GM18519 (cell line): ENCODE measurements around the gene HEXD.
"Not testable (repeated sequence)": the region's sequence is repeated elsewhere in the genome, so short reads cannot be mapped to it uniquely, and the experiment has no call there.

Source experiments
- ATAC-seq: cut with Tn5 transposase; IDR thresholded peaks from one replicate; pipeline ENCODE4 v1.9.1; 2021; ENCODE audit warnings: mild to moderate bottlenecking, moderate library complexity; ENCODE audit not compliant: unreplicated experiment, low FRiP score

HEXD gene

DNA sequence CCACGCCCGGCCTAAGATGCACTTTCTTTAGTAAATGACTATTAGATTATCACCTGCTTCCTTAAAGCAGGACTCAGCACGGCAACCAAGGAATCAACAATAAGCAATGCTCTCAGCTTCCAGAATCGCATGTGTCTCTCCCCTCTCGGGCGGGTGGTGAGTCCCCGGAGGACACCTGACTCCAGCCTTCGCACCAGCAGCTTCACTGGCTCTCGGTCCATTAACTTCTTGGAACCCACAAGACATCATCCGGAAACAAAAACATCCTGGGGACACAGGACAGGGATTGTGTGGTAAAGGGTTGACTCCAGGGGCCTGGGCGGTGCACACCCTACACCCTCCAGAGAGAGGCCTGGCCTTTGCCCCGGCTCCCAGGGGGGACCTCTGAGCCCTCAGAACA lies 23.9 kb upstream of the HEXD start:
- ATAC-seq: no peak

DNA sequence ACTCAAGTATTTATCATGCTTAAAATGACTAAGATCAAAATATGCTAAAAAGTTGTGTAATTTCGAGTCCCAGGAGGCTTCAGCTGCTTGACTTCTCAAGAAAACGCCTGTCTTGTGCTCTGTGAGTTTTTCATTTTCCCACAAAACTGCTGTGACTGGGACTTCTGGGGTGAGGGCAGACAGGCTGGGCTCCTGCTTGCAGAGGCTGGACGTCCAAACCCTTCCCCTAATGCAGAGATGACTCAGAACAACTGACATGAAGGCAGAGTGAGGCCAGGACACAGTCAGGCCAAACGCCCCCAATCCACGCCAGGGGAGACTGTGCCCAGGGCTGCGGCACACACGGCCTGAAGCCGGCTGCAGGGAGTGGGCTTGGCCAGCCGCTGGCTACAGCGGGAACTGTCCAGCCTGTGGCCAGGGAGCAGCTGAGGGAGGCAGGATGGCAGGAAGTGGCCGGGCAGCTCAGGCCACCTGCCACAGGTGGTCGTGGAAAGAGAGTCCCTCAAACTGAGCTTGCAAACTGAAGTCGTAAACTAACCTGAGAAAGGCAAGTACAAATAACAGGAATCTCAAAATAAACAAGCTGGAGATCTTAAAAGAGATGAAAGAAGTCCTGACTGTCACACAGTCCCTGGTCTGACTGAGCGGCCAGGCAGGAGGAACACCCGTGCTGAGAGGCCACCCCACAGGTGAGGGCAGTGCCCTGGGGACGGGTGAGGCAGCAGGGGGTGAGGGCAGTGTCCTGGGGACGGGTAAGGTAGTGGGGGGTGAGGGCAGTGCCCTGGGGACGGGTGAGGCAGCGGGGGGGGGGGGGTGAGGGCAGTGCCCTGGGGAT lies 21.3 kb upstream of the HEXD start:
- ATAC-seq: no peak

DNA sequence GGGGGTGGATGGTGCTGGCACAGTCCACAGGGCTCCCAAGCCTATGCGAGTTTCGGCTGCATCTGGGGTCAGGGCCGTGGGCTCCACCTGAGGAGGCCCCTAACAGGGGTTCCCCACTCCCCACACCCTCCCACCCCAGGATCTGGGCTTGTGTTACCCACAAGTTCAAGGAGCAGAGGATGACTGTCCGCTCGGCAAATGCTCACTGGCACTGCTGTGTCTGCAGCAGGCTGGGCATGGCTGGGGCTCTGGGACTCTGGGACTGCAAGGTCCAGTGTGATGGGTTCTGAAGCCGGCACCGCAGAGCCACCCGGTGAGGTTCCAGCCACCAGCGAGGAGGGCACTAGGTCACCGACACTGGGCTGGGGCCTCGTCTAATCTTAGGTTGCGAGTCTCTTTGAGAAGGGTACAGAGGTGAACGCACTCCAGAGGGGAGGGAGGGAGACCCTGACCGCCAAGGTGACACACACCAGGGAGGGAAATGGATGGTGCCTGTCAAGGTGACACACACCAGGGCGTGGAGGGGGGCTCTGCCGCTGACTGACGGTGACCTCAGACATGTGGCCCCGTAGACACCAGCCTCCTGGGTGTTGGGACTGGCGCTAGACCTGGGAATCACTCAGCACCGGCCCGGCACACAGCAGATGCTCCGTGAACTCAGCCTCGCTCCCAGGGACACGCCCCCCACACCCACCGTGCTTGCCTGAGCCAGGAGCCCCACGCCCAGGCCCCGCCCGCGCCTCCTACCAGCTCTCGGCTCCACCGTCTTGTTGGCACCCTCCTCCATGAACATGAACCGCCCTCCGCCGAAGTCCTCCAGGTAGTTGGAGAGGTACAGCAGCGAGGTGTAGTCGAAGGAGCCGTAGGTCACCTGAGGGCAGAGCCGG lies 20.5 kb upstream of the HEXD start:
- ATAC-seq: no peak

DNA sequence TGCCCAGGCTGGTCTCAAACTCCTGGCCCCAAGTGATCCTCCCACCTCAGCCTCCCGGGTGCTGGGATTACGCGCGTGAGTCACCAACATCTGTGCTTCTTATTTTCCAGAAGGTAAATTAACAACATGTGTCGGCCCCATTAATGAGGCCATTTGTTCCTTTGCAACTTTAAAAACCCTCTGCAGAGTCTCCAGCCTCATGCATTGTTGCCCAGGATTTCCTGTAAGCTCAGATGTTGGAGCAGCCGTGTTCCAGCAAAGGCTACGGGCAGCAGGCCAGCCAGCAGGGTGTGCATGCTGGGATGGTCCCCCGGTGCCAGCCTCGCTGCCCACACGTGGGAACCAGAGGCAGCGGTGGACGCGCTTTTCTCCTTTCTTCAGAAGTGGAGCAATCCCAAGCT lies 19.1 kb upstream of the HEXD start:
- ATAC-seq: no peak

DNA sequence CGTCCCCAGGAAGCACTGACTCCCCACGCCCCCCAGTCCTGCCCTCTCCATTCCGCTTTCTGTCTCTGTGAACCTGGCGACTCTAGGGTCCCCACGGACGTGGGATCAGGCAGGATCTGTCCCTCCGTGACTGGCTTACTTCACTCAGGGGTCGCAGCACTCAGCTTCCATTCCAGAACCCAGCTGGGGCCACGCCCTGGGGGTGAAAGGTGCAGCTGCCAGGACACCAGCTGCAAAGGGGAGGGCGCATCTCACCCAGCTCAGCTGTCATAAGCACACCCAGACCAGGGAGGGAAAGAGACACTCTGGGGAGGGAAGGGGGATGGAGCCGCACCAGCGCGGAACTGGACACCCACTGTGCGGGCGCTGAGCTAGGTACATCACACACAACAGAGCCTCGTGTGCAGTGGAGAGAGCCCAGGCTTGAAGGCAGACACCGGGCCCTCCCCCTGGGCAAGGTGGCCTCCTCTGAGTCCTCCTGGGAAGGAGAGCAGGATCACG lies 18.5 kb upstream of the HEXD start:
- no peak for ATAC-seq

DNA sequence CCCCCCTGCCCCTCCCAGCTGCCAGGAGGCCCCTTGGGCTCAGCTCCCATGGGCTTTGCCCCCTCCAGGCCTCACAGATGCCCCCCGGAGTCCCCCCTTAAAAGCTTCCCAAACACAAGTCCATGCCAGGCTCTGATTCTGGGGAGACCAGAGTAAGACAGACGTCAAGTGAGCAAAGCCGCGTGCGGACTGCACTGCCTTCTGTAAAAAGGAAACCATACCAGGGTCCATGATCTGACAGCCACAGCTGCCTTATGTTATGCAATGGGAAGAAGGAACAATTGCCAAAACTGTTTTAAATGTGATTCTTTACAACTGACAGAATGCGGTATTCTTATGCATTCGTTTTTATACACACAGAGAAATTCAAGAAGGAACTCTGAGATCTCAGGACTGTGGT lies 17.9 kb upstream of the HEXD start:
- ATAC-seq: no peak

DNA sequence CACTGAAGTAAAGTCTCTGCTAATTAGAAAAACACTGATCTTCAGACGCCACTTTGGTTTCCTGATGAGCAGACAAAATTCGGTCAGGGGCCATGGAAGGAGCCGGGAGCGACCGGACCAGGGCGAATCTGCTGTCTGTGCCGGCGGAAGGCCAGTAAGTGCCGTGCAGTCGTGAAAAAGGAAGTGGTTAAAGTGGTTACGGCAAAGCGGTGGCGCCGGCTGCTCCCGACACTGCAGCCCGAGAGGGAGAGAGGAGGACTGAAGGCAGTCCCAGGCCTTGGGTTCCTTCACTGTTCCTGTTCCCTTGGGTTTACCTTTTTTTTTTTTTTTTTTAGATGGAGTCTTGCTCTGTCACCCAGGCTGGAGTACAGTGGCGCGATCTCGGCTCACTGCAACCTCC lies 17.3 kb upstream of the HEXD start:
- ATAC-seq: no peak

DNA sequence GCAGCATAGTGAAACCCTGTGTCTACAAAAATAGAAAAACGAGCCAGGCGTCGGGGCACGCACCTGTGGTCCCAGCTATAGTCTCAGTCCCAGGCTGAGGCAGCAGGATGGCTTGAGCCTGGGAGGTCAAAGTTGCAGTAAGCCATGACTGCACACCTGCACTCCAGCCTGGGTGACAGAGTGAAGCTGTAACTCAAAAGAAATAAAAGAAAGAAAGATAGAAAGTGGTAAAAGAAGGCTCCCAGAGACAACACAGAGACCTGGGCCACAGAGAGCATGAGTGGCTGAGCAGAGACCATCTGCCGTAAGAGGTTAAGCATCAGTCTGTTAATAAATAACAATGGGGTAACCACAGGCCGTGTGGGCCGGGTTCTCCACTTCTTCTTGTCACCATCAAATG lies 15.3 kb upstream of the HEXD start:
- ATAC-seq: no peak

DNA sequence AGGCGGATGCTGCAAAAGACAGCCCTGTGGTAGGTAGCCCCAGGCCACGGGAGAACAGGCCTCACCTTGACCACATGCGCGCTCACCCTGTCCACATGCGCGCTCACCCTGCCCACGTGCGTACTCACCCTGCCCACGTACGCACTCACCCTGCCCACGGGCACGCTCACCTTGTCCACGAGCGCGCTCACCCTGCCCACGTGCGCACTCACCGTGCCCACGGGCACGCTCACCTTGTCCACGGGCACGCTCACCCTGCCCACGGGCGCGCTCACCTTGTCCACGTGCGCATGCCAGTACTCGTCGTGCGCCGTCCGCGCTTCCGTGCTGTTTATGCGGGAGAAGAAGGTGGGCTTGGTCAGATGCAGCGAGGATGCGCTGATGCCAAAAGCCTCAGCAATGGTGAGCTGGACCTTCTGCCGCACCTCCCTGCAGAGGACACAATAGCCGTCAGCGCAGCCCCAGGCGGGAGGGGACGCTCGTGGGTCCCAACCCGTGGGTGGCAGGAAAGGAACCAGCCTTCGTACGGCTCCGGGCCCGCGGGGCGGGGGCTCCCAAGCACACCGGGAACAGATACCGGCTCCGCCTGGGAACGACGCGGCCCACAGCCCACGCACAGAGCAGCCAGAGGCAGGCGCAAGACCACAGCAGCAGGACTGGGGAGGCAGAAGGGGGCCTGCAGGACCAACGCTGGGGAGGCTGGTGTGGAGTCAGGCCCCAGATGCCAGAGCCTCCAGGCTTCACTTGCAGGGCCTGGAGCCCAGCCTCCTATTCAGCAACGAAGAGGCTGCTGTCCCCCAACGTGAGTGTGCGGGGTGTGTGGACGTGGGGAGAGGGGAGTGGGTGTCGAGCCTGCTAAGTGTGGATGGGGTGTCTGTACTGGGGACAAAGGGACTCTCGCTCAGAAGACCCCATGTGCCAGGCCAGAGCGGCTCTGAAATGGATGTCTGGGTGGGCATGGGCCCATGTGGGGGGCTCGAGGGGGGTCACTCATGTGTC lies 14.2 kb upstream of the HEXD start:
- no peak for ATAC-seq

DNA sequence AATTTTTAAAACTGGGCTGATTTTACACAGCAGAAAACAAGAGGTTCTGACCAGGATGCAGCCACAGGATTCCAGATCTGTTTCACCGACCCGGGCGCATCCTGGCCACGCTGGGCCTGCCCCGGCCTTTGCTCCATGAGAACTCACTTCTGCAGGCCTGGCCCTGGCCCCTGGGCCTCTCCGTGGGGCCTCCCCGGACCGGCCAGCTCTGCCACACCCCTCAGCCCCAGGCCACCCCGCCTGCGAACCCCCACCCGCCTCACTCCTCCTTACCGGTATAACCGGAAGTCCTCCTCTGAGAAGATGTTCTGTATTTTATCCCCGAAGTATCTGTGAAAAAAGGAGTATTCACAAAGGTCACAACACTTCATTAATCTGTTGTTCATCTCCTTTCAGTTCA lies 13.1 kb upstream of the HEXD start:
- no peak for ATAC-seq

DNA sequence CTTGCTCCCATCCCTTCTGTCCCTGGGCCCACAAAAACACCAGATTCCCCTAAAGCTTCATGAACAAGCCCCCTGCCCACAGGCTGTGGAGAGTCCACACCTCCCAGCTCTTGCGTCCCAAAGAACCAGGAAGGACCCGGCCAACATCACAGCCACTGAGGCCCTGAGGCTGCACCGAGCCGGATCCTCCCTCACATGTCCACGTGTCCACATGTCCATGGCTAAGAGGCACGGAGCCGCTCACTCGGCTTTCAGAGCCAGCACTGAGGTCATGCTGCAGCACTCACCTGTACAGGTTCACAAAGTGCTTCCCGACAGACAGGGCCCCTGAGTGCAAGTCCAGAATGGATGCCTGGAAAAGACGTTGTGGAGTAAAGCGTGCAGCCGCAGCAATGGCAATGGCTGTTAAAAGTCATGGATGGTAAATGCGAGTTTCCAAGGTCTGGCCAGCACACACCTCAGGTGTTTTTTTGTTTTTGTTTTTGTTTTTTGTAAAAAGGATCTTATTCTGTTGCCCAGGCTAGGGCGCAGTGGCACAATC lies 11.9 kb upstream of the HEXD start:
- no peak for ATAC-seq

DNA sequence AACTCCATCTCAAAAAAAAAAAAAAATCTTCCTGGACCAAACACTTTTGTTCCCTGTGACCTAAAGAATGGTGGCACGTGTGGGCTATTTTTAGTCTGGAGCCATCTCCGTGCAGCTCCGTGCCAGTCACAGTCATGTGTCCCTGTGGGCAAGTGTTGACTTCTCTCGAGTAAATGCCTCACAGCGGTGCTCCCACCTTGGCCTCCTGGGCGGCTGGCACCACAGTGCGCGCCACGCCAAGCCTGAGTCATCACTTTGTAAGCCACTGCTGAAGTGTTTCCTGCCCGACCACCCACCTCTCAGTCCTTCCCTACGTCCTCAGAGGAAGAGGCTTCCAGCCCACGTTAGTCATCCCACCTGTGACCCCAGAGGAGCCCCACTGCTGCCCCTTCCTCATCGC lies 10.9 kb upstream of the HEXD start:
- ATAC-seq: no peak

DNA sequence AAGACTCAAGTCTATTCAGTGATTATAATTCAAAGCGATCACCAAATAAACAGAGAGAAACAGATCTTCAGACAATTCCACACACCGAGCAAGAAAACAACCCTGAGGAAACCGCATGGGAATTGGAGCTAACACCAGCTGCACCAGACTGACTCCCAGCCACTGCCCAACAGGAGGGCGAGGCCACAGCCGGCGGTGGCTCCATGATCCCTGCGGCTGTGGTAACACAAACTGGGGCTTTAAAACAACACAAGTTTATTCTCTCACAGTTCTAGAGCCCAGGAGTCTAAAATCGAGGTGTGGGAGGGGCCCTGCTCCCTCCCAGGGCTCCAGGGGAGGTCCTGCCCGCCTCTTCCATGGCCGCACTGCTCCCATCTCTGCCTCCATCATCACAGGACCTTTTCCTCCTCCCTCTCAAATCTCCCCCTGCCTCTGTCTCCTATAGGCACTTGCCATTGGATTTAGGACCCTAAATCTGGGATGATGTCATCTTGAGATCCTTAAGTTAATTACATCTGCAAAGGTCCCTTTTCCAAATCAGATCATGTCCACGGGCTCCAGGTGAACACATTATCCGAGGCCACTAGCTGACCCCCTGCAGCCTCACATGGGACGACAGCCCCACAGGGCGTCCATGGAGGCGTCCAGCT lies 9.7 kb upstream of the HEXD start:
- no peak for ATAC-seq

DNA sequence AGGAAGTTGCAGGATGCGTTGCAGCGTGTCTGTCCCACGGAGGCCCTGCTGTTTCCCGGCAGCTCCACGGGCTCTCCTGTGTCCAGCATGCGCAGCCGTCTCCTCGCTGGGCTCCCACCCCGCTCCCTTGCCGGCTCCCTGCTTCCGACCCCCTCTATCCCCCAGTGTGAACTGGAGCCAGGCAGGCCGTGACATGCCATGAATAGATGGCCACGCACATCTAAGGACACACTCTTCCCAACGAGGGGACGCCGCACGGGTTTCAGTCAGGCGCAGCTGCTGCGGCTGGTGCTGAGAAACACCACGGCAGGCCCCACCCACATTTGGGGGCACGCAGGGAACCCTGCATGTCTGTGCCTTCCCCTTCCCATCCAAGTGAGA lies 9.2 kb upstream of the HEXD start:
- no peak for ATAC-seq

DNA sequence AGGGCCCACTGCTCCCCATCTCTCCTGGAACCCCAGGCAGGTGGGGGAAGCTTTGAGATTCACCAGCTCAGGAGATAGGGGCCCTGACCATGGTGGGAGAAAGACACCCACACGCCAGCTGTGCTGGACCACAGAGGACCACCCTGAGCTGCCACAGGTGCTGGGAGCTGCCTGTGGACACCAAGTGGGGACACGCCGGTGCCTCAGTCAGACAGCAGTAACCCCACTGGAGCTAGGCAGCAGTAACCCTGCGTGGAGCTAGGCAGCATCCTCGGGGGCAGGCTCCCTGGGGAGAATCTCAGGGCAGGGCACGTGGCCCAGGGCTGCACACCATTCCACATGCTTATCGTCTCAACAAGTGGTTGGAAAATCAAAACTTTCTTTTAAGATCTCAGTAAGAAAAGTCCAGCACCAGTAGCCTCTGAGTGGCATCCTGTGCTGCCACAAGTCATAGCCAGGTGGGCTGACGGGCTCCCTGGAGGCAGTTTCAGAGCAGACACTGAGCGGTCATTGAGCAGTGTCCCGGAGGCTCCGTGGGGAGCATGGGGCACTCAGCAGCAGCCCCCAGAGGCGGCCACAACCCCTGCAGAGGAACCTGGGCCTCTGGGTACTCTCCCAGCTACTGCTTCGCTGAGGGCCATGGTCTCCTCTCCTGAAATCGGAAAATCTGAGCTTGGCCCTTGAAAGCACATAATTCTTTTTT lies 8.0 kb upstream of the HEXD start:
- no peak for ATAC-seq

DNA sequence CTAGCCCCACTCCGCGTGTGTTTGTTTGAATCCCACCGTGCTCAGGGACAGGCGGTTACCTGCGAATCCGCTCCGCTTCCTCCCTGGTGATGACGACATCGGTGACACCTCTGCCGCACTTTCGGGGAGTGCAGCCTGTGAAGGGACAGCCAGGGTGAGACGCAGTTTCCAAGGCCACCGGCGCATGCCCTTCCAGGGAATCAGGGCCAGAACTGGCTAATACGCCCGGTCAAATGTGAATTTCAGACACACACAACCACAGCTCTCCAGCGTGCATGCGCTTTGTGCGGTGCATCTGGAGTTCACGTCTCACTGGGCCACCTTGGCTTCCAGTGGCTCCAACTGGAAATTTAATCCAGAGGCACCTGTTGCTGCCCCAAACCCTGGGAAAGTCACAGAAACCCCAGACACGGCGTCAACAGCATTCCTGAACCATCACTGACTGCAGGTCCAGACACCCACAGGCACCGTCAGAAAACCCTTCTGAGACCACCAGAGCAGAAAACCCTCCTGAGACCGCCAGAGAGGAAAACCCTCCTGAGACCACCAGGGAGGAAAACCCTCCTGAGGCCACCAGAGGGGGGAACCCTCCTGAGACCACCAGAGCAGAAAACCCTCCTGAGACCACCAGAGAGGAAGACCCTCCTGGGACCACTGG lies 6.6 kb upstream of the HEXD start:
- no peak for ATAC-seq

DNA sequence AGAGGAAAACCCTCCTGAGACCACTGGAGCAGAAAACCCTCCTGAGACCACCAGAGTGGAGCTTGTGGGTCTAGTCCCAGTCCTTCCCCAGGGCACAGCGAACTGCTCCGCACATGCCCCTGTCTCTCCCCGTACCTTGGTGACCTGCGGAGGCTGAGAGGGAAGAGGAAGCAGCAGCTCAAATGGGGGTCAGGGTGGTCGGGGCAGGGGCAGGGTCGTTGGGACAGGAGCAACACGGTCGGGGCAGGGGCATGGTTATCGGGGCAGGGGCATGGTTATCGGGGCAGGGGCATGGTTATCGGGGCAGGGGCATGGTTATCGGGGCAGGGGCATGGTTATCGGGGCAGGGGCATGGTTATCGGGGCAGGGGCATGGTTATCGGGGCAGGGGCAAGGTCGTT lies 6.1 kb upstream of the HEXD start:
- not testable (repeated sequence) for ATAC-seq
